Head of caudate nucleus (tissue), 42 donors: ENCODE measurements around the gene TIAM2.
"Not testable (repeated sequence)": the region's sequence is repeated elsewhere in the genome, so short reads cannot be mapped to it uniquely, and the experiment has no call there.

Experiments used
- DNase-seq, 42 donors: peaks; one replicate each; pipeline versions ENCODE4 v3.0.0 to v3.0.0-alpha.2; 2020 to 2021; ENCODE audit warnings: mixed read lengths in 7 of 42
- intact Hi-C: fragments of 100-400 bp; cut with DNase I; formaldehyde crosslinking; loops from one replicate; pipeline ENCODE4 v1.15.0; 2022

TIAM2 gene

DNA sequence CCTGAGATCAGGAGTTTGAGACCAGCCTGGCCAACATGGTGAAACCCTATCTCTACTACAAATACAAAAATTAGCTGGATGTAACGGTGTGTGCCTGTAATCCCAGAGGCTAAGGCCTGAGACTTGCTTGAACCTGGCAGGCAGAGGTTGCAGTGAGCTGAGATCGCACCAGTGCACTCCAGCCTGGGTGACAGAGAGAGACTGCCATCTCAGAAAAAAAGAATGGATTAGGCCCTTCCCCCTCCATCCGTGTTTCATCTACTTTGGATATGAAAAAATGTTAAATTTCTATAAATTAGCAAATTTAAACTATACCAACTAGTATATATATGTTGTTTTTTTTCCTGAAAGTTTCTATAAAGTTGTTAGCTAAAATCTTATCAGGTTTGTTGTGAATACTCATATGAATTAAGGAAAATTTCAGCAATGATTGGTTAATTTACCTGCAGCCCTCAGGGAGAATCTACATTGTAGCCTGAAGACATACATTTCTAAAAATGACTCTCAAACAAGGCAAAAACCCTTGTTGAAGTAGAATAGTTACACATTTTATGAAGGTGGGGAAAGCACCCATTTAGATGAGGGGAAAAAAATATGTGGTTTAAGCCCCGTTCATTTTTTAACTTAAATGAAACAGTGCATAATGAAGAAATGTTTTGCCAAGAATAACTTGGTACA lies 120.9 kb downstream of the TIAM2 start:
- intact Hi-C loops, result no loop called here
- DNase-seq, result peak in 1 of 42 donors; percentile 5

DNA sequence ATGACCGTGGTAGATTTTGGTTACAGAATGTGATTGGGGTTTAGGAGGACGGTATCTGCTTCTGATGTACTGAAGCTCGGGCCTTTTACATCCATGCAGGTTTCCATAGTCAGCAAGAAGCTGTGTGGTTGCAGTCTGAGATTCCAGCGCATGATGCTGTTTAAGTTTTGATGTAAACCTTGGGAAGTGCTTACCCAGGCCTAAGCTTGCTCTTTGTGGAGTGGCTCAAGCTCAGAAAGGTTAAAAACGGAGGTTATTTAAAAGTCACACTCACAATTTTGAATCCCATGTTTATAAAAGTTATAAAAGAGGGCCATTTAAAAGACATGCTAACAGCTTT lies 121.4 kb downstream of the TIAM2 start:
- intact Hi-C loops, result no loop called here

DNA sequence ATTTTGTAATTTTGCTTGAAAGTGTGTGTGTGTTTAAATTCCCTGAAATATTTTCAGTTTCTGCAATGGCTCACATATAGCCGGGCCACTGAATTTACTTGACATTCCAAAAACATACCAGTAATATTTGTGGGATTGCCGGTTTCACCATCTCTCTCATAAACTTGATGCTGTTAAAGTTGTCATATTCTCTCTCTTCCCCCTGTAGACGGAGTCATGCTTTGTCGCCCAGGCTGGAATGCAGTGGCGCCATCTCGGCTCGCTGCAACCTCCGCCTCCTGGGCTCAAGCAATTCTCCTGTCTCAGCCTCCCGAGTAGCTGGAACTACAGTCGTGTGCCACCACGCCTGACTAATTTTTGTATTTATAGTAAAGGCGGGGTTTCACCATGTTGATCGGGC lies 122.1 kb downstream of the TIAM2 start:
- intact Hi-C loops, result no loop called here
- peak in 1 of 42 donors; percentile 19 for DNase-seq

More for the DNA sequence above, 121.4 kb downstream of the TIAM2 start:
- peak in 1 of 42 donors; percentile 12 for DNase-seq

DNA sequence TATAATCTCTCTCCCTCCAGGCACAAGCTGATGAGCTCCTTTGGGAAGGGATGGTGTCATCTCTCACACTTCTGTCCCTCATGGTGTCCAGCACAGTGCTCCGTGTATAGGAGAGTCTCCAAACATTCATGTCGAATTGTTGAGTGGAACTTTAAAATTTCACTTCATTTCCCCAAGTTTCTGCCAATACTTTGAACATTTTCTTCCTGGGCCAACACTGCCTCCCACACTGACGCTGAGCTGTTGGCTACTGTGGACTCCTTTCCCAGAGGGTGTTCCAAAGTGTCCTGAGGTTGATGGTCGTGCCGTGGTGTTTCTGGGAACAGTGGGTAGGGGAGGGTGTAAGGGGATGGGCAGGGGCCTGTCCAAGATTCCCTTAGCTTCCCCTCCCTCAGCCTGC lies 122.7 kb downstream of the TIAM2 start:
- intact Hi-C loops, result no loop called here
- DNase-seq, result peak in 1 of 42 donors; percentile 19

DNA sequence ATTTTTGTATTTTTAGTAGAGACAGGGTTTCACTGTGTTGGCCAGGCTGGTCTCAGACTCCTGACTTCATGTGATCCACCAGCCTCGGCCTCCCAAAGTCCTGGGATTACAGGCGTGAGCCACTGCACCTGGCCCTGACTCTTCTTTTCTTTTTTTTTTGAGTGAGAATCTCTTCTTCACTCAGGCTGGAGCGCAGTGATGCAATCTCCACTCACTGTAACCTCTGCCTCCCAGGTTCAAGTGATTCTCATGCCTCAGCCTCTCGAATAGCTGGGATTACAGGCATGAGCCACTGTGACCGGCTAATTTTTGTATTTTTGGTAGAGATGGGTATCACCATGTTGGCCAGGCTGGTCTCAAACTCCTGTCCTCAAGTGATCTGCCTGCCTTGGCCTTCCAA lies 124.1 kb downstream of the TIAM2 start:
- intact Hi-C loops, result not testable (repeated sequence)
- DNase-seq, result peak in 1 of 42 donors; percentile 2

DNA sequence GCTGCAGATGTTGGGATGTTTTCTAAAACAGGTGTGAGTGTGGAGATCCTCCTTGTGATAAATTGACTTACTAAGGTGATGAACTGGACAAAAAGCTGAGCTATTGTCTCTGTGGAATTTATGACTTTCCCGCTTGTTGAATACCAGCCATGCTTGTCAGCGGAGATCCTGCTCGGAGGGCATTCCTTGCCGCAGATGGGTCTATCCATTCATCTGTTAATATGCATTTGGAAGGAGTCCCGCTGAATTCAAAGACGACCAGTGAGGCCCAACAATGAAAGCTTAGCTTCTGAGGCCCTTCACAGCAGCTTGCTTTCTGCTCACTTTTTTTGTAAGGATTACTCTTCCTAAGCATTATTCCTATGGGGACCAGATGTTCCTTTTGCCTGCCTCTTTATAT lies 124.9 kb downstream of the TIAM2 start:
- intact Hi-C loops, result no loop called here

DNA sequence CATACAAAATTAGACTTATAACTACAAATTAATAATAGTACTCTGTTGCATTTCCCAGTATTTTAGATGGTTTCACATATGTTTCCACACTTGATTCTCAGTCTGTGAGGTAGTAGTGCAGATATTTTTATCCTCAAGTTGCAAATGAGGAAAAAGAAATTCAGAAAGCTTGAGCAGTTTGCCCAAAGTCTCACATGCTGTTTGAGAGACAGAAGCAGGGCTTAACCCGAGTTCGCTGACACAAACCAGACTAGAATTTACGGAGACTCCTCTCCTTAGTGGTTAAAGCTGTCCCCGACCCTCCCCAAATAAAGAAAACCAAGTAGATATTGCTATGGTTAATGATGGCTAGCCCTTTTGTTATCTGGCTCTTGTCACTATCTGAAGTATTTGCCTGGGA lies 126.2 kb downstream of the TIAM2 start:
- intact Hi-C loops, result no loop called here
- no peak for DNase-seq

More for the DNA sequence above, 124.9 kb downstream of the TIAM2 start:
- DNase-seq, result peak in 2 of 42 donors; percentile 15 to 16

DNA sequence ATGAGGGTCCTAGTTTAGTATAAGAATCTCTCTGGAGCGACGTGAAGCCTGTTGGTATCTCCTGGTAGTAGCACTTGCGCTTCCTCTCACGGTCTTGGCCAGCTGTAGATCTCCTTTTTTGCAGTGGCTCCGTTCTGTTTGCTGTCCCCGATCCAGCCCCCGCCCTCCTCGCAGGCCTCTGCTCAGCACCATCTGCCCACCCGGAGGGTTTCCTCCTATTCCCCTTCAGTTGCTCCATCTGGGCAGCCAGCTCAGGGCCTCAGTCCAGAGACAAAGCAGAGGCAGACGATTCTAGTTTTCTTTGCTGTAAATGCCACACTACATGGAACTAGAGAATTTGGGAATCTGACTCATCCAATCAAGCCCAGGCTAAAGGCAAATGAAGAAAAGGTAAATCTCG lies 126.6 kb downstream of the TIAM2 start:
- intact Hi-C loops, result no loop called here
- DNase-seq, result peak in 4 of 42 donors; percentile 4 to 37 (median 14)

DNA sequence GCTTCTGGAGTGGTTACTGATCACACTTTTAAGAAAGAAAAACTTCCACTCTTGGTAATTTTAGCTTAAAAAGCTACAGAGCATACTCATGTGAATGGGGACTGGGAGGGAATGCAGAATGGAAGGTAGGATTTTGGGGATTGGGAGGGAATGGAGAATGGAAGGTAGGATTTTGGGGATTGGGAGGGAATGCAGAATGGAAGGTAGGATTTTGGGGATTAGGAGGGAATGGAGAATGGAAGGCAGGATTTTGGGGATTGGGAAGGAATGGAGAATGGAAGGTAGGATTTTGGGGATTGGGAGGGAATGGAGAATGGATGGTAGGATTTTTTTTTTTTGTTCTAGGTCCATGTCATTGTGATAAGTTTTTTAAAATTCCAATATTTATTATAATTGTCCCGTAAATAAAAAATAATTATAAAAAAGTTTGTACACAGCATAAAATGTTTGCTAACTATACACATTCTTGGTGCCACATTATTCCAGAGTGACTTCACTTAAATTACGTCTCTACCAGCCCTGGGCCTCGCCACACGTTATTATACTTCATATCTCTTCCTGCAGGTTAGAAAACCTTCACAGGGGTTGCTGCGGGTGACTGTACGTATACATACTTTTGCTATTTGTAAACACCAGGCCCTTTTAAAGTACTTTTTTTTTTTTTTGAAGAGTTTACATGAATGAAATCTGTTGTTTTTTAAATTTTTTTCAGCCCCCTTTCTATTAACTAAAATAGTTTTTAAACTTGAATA lies 127.3 kb downstream of the TIAM2 start:
- peak in 1 of 42 donors; percentile 4 for DNase-seq
- intact Hi-C loops, result no loop called here

DNA sequence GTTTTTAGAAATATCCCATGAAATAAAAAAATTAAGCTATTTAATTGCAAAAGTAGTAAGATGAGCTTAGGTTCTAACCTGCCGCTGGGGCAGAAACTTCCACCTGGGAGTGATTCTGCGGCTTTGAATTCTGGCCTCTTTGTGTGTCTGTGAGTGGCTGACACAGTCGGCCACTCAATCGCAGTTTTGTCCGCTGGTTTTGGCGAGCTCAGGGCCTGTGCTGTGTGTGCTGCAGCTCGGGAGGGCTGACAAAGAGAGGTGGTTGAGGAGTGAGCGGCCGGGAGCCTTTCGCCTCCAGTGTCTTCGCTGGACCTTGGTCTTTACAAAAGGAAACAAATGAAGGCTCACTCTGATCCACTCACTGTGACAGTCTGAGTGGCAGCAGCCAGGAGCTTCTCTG lies 128.4 kb downstream of the TIAM2 start:
- intact Hi-C loops, result no loop called here
- DNase-seq, result peak in 3 of 42 donors; percentile 14 to 44 (median 15)

DNA sequence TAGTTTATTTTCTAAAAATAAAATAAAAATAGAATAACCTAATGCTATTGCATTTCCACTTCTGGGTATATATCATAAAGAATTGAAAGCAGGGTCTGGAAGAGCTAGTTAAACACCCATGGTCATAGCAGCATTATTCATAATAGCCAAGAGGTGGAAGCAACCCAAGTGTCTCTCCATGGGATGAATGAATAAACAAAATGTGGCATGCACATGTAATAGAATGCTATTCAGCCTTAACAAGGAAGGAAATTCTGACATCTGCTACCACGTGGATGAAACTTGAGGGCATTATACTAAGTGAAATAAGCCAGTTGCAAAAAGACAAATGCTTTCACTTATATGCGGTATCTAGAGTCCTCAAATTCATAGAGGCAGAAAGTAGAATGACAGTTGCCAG lies 130.8 kb downstream of the TIAM2 start:
- intact Hi-C loops, result no loop called here
- no peak for DNase-seq

DNA sequence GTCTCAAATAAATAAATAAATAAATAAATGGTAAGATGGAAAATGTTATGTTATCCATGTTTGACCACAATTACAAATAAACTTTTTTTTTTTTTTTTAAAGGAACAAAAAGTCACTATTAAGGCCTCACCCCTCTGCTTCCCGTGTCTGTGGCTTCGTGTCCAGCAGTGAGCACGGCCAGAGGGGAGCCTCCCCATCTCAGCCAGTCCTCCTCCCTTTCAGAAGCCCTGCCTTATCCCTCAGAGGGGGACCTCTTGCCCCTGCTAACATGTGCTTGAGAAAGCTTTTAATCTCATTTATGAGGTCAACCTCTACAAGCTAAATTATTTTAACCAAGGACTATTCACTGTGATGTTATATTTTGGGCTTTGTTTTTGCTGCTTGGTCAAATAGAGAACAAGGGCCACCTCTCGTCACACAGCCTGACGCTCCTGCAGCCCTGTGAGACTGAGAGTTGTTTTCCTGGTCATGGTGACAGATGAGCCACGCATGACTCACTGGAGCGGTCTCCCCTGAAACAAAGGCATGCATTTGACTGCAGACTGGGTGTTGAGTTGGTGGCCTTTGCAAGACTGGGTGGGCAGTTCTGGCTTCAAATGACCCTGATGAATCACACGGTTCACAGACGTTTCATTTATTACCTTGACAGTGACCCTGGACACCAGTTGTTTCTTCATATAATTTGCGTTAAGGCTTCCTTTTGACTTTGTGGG lies 131.8 kb downstream of the TIAM2 start:
- no peak for DNase-seq

DNA sequence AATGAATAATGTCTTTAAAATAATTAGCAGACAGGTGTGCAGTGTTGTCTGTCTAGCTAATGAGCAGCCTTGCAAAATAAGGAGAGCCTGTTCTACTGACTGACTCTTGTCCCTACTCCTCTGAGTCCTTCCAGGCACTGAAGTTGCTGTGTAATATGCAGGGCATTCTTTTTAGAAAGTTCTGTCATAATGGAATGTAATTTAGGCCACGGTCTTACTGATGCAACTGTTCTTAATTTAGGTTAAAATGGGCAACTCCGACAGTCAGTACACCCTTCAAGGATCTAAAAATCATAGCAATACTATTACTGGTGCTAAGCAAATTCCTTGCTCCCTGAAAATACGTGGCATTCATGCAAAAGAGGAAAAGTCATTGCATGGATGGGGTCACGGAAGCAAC lies 133.9 kb downstream of the TIAM2 start:
- intact Hi-C loops, result no loop called here
- no peak for DNase-seq

More for the DNA sequence above, 131.8 kb downstream of the TIAM2 start:
- intact Hi-C loops, result no loop called here

DNA sequence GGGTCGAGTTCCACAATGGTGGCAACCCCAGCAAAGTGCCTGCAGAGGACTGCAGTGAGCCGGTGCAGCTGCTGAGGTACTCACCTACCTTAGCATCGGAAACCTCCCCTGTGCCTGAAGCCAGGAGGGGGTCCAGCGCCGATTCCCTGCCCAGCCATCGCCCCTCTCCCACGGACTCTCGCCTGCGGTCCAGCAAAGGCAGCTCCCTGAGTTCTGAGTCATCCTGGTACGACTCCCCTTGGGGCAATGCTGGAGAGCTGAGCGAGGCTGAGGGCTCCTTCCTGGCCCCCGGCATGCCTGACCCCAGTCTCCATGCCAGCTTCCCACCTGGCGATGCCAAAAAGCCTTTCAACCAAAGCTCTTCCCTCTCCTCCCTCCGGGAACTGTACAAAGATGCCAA lies 134.6 kb downstream of the TIAM2 start:
- DNase-seq, result no peak
- intact Hi-C loops, result no loop called here

DNA sequence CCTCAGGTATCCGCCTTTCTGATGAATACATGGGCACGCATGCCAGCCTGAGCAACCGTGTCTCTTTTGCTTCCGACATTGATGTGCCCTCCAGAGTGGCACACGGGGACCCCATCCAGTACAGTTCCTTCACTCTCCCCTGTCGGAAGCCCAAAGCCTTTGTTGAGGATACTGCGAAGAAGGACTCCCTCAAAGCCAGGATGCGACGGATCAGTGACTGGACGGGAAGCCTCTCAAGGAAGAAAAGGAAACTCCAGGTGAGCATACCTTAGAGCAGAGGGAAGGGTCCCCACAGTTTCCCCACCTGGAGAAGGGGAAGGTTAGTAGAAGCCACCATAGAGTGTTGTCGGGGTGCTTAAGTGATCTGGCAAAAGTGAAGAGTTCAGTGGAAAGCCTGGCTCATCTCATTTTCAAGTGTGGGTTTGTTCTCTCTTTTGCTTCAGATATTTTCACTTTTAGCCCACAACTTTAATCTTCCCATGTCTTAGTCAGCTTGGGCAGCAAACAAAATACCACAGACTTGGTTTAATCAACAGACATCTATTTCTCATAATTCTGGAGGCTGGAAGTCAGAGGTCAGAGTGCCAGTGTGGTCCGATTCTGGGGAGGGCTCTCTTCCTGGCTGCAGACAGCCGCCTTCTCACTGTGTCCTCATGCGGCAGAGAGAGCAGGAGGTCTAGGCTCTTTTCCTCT lies 135.2 kb downstream of the TIAM2 start:
- DNase-seq, result no peak
- intact Hi-C loops, result no loop called here

DNA sequence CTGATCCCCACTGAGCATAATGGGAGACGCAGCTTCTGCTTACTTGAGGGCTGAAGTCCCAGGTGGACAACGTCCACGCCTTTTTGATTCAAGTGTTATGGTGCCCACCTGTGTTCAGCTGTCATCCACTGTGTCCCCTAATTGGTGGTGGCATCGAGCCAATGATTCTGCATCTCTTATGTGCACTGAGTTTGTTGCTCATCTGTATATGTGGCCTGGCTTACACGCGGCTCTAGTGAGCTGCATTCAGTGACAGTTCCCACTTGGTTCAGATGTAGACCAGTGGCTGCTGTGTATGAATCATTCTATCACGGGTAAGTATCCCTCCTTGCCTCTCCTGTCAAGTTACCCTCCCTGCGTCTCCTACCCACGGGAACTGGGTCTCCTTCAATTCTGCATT lies 137.5 kb downstream of the TIAM2 start:
- intact Hi-C loops, result no loop called here
- no peak for DNase-seq

DNA sequence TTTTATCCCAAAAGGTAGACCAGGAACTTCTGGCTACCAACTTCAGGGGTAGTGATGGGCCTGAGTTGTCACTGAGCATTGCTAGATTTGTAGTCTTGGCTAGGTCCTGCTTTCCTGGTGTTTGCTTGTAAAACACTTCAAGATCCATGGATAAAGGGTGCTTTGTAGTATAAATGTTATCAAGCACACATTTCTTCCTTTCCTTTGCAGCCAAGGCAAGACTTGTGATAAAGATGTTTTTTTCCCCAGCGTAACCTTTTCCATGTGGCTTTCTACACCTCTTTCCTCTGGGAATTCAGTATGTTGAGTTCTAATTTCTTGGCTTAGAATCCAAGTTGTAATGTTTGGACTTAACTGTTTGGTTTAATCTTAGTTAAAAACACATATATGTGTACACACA lies 145.9 kb downstream of the TIAM2 start:
- intact Hi-C loops, result no loop called here
- no peak for DNase-seq

DNA sequence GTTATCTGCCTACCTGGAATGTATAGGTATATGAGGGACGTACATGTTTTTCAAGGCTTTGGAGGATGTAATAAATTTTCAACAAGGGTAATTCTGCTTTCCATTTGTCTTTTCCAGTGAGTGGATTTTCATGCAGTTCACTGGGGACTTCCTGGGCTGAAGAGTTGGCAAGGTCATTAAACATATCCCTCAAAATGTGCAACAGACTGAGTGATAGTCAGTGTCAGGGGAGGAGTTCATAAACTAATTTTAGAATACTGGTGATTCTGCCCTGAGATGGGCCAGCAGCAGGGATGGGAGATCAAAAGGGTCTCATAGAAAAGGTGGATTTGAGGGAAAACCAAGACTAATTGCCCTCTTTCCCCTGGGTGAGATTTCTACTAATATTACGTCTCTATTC lies 146.4 kb downstream of the TIAM2 start:
- intact Hi-C loops, result no loop called here
- DNase-seq, result no peak

DNA sequence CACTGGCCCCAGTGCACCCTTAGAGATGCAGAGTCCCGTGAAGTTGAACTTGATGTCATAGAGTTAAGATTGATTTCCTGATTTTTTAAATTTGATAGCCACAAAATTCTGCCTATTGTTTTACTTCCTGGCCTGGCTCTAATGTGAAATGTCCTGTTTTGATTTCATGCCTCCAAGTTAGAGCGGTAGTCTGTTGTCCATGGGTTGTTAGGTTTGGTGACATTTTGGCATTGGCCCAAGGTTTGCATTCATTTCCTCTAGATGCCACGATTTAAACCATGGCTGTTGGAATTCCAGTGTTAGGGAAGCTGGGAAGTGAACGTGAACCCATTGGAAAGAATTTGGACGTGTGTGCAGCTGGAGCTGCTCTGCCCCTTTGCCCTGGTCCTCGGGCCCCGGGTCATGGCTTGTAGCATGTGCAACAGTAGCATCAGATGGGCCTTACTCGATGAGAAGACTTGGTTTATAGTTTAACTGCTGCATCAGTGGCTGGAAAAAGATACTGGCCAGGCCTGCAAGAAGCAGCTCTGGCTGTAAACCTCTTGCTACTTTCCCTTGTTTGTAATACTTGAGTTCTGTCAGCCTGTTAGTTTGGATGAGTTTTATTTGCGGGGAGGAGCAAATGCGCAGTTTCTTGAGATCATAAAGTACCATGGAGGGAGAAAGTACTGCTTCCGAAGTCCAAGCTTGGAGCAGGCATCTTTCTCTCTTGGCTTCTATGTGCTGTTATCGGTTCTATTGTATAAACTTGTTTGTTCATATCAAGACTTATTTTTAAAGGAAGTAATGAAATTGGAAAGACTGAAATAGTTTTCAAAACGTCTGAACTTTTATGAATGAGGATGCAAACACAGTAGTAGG lies 147.3 kb downstream of the TIAM2 start:
- intact Hi-C loops, result no loop called here
- DNase-seq, result no peak
